A549 (cell line): ENCODE results near the gene BAIAP3. TPM values are rescaled to one million over a fixed set of nuclear protein-coding genes. Genes with fewer than 3 reads are reported as not detected.

Experiments
- ATAC-seq, 2 experiments: fragments of 200-7000 bp in 1 of 2; fragments of >200 bp in 1 of 2; cut with Nextera tagmentation in 1 of 2; cut with Tn5 transposase in 1 of 2; 3 replicates each; pipeline versions ENCODE4 v1.8.0 to v1.9.1; 2018 to 2020; ENCODE audit warnings: mild to moderate bottlenecking in 1 of 2, moderate library complexity in 1 of 2
- CTCF ChIA-PET: fragments of 300-600 bp; sonication (Branson Sonifier 250); formaldehyde crosslinking; extraction: SDS; loops from one replicate; lab custom pipeline; 2021; ENCODE audit warnings: antibody characterized with exemption, inconsistent platforms; lab: Yijun Ruan, JAX
- POLR2A ChIA-PET: fragments of 350-600 bp; formaldehyde crosslinking; extraction: SDS; loops from one replicate; lab custom pipeline; 2021; ENCODE audit warnings: antibody characterized with exemption, inconsistent platforms; lab: Yijun Ruan, JAX
- DNase-seq, 2 experiments: peaks; one replicate each; pipeline versions ENCODE4 v3.0.0 to v3.0.0-alpha.2; 2011 to 2016; ENCODE audit warnings: low read depth in 1 of 2, low spot score in 1 of 2
- FAIRE-seq: peaks from 2 replicates; lab custom pipeline; 2011; peaks lifted over from hg19 to GRCh38; lab: Jason Lieb, UNC
- H3K27ac ChIP-seq, 2 experiments: fragments of >200 bp; sonication (Bioruptor Twin); formaldehyde crosslinking; 3 replicates each; pipeline ENCODE4 v1.5.1; 2016 to 2017
- H3K4me1 ChIP-seq: fragments of >200 bp; sonication (Bioruptor Twin); formaldehyde crosslinking; 3 replicates; pipeline ENCODE4 v1.6.1; 2016
- H3K4me2 ChIP-seq: fragments of >200 bp; sonication (Bioruptor Twin); formaldehyde crosslinking; 3 replicates; pipeline ENCODE4 v1.6.1; 2016
- H3K4me3 ChIP-seq: fragments of >200 bp; sonication (Bioruptor Twin); formaldehyde crosslinking; 3 replicates; pipeline ENCODE4 v1.5.1; 2016
- H3K9me3 ChIP-seq: fragments of >200 bp; sonication (Bioruptor Twin); formaldehyde crosslinking; 3 replicates; pipeline ENCODE4 v1.6.1; 2016
- CEBPB ChIP-seq, 2 experiments: fragments of >200 bp in 1 of 2; sonication (Bioruptor Twin) in 1 of 2; formaldehyde crosslinking in 1 of 2; IDR thresholded peaks; 2 replicates each; pipeline ENCODE4 v1.6.1; 2012 to 2016
- EHF ChIP-seq: fragments of 250-450 bp; sonication (Bioruptor Pico); IDR thresholded peaks from 2 replicates; pipeline ENCODE4 v1.5.0; 2020; ENCODE audit warnings: mild to moderate bottlenecking
- EHMT2 ChIP-seq: fragments of 200-600 bp; sonication (generic); IDR thresholded peaks from 2 replicates; pipeline ENCODE4 v1.6.1; 2016; ENCODE audit warnings: antibody characterized with exemption, low read depth, mild to moderate bottlenecking, moderate library complexity
- EP300 ChIP-seq, 2 experiments: fragments of >200 bp; sonication (Bioruptor Twin); formaldehyde crosslinking; IDR thresholded peaks; 2 replicates in 1 of 2; 3 replicates in 1 of 2; pipeline ENCODE4 v1.6.1; 2016 to 2017
- ESRRA ChIP-seq: fragments of 150-350 bp; IDR thresholded peaks from 2 replicates; pipeline ENCODE4 v1.6.1; 2014; ENCODE audit warnings: mild to moderate bottlenecking, low read length, borderline replicate concordance
- HDAC2 ChIP-seq: fragments of 200-600 bp; sonication (generic); IDR thresholded peaks from 2 replicates; pipeline ENCODE4 v1.6.1; 2016
- HOXA7 ChIP-seq: fragments of 250-450 bp; sonication (Bioruptor Pico); IDR thresholded peaks from 2 replicates; pipeline ENCODE4 v1.5.0; 2020; ENCODE audit warnings: mild to moderate bottlenecking, moderate library complexity
- JUN ChIP-seq, 2 experiments: fragments of >200 bp; sonication (Bioruptor Twin); formaldehyde crosslinking; IDR thresholded peaks; 2 replicates in 1 of 2; 3 replicates in 1 of 2; pipeline ENCODE4 v1.6.1; 2016 to 2017
- KDM1A ChIP-seq: fragments of 200-600 bp; sonication (generic); IDR thresholded peaks from 2 replicates; pipeline ENCODE4 v1.6.1; 2016; ENCODE audit warnings: low read depth, mild to moderate bottlenecking
- MAFK ChIP-seq: fragments of 450-650 bp; IDR thresholded peaks from 2 replicates; pipeline ENCODE4 v1.6.1; 2014; ENCODE audit not compliant: partially characterized antibody
- NFE2L2 ChIP-seq: fragments of 150-350 bp; conservative IDR thresholded peaks from 2 replicates; pipeline ENCODE4 v1.6.1; 2014; ENCODE audit warnings: low read length
- PHF8 ChIP-seq: fragments of 200-600 bp; sonication (generic); IDR thresholded peaks from 2 replicates; pipeline ENCODE4 v1.6.1; 2016; ENCODE audit warnings: low read depth, mild to moderate bottlenecking, antibody characterized with exemption, moderate library complexity, borderline replicate concordance
- POLR2A ChIP-seq: IDR thresholded peaks from 2 replicates; pipeline ENCODE4 v1.6.1; 2012; ENCODE audit warnings: mild to moderate bottlenecking, low read length
- POLR2AphosphoS2 ChIP-seq: conservative IDR thresholded peaks from 2 replicates; pipeline ENCODE4 v1.6.1; 2012; ENCODE audit warnings: low read length, improper control_type of control experiment, inconsistent platforms
- RARB ChIP-seq: fragments of 250-450 bp; sonication (Bioruptor Pico); IDR thresholded peaks from 2 replicates; pipeline ENCODE4 v1.8.0; 2021; ENCODE audit warnings: mild to moderate bottlenecking, moderate library complexity
- SMC3 ChIP-seq: fragments of >200 bp; sonication (Bioruptor Twin); formaldehyde crosslinking; IDR thresholded peaks from 3 replicates; pipeline ENCODE4 v1.6.1; 2018; ENCODE audit warnings: inconsistent platforms
- SREBF2 ChIP-seq: fragments of 450-650 bp; IDR thresholded peaks from 2 replicates; pipeline ENCODE4 v1.6.1; 2014; ENCODE audit warnings: mild to moderate bottlenecking, moderate library complexity
- TP53 ChIP-seq: fragments of 250-450 bp; sonication (Bioruptor Pico); IDR thresholded peaks from 2 replicates; pipeline ENCODE4 v1.5.0; 2021; ENCODE audit warnings: mild to moderate bottlenecking, moderate library complexity
- ZNF302 ChIP-seq: fragments of 250-450 bp; sonication (Bioruptor Pico); IDR thresholded peaks from 2 replicates; pipeline ENCODE4 v1.9.0; 2021; ENCODE audit warnings: inconsistent platforms, mild to moderate bottlenecking, moderate library complexity
- WGBS: methylation state at CpG from one replicate; pipeline ENCODE4 v1.1.6; 2017; ENCODE audit errors: missing lambda C conversion rate; 5-methylcytosine and 5-hydroxymethylcytosine counted together
- polyA plus RNA-seq, 4 experiments: library from polyadenylated mRNA; depleted of rRNA in 3 of 4; stranded (reverse); fragments of >200 nt; fragmentation: RNase III in 1 of 4; extraction: RNeasy Plus Mini Kit Qiagen cat#74134 plus additional on column Dnase treatment in 1 of 4; gene quantifications; 2 replicates in 3 of 4; 3 replicates in 1 of 4; pipeline ENCODE4 v1.2.3, GENCODE V29; 2011 to 2017
- TF ChIP-seq, protein P1 (sequence below): fragments of >200 bp; sonication (Bioruptor Twin); formaldehyde crosslinking; IDR thresholded peaks from 3 replicates; pipeline ENCODE4 v1.6.1; 2016
- TF ChIP-seq, protein P2 (sequence below): IDR thresholded peaks from 2 replicates; pipeline ENCODE4 v1.6.1; 2012
- TF ChIP-seq, protein P3 (sequence below): fragments of >200 bp; sonication (Bioruptor Twin); formaldehyde crosslinking; IDR thresholded peaks from 3 replicates; pipeline ENCODE4 v1.5.1; 2016

Gene BAIAP3
- polyA plus RNA-seq, 2 of the 4 experiments (the other 2 are of a cell fraction) = 0.31 to 0.32 TPM

- no peak for FAIRE-seq
- POLR2A ChIA-PET = interaction anchor here (1.0 to 1.8 kb wide), 5 partner anchors 11 to 112 kb away, joined by 3 to 9 read pairs (median 7); partner anchors contain the start of gene UQCC4
- TF ChIP-seq MAFK (no peak), SREBF2 (no peak), NFE2L2 (no peak), POLR2A (peak; percentile 46), POLR2AphosphoS2 (no peak), HDAC2 (peak; percentile 30; the same call in 1 of the 2 replicates), TP53 (CRISPR knock-in tag) (no peak), PHF8 (no peak), EP300 (IDR thresholded peaks at IDR 0.05) (no peak), KDM1A (peak; percentile 87; the same call in 1 of the 2 replicates), JUN (IDR thresholded peaks at IDR 0.05) (peak in 1 of 2 experiments; percentile 14; a peak in 1 of 5 replicates), CEBPB (IDR thresholded peaks at IDR 0.05) (no peak), ZNF302 (CRISPR knock-in tag) (no peak), HOXA7 (no peak), SMC3 (0 out of 3 replicates have a peak, but pooled peaks have one; percentile 8), EHMT2 (no peak), ESRRA (peak; percentile 82), RARB (CRISPR knock-in tag) (no peak), EHF (CRISPR knock-in tag) (no peak)
- TF ChIP-seq, protein P1, sequence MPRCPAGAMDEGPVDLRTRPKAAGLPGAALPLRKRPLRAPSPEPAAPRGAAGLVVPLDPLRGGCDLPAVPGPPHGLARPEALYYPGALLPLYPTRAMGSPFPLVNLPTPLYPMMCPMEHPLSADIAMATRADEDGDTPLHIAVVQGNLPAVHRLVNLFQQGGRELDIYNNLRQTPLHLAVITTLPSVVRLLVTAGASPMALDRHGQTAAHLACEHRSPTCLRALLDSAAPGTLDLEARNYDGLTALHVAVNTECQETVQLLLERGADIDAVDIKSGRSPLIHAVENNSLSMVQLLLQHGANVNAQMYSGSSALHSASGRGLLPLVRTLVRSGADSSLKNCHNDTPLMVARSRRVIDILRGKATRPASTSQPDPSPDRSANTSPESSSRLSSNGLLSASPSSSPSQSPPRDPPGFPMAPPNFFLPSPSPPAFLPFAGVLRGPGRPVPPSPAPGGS = peak; percentile 50; the same call in 1 of the 3 replicates
- TF ChIP-seq, protein P2, sequence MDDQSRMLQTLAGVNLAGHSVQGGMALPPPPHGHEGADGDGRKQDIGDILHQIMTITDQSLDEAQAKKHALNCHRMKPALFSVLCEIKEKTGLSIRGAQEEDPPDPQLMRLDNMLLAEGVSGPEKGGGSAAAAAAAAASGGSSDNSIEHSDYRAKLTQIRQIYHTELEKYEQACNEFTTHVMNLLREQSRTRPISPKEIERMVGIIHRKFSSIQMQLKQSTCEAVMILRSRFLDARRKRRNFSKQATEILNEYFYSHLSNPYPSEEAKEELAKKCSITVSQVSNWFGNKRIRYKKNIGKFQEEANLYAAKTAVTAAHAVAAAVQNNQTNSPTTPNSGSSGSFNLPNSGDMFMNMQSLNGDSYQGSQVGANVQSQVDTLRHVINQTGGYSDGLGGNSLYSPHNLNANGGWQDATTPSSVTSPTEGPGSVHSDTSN = no peak
- TF ChIP-seq, protein P3, sequence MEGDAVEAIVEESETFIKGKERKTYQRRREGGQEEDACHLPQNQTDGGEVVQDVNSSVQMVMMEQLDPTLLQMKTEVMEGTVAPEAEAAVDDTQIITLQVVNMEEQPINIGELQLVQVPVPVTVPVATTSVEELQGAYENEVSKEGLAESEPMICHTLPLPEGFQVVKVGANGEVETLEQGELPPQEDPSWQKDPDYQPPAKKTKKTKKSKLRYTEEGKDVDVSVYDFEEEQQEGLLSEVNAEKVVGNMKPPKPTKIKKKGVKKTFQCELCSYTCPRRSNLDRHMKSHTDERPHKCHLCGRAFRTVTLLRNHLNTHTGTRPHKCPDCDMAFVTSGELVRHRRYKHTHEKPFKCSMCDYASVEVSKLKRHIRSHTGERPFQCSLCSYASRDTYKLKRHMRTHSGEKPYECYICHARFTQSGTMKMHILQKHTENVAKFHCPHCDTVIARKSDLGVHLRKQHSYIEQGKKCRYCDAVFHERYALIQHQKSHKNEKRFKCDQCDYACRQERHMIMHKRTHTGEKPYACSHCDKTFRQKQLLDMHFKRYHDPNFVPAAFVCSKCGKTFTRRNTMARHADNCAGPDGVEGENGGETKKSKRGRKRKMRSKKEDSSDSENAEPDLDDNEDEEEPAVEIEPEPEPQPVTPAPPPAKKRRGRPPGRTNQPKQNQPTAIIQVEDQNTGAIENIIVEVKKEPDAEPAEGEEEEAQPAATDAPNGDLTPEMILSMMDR = no peak
- TF ChIP-seq, all 56 proteins: peak for 7
- peak overlapping the region; percentile 72 for H3K4me2 ChIP-seq
- H3K9me3 ChIP-seq = no peaks in the 10 kb centered on the region
- H3K27ac ChIP-seq = peak overlapping the region; percentile 97 to 98
- H3K4me3 ChIP-seq = peak overlapping the region; percentile 80
- CTCF ChIA-PET = interaction anchor here (1.8 kb wide), 1 partner anchor 55 kb away, joined by 4 read pairs; no protein-coding TSS in a partner anchor
- H3K4me1 ChIP-seq = peaks cover 23% of the 10 kb centered on the region
- WGBS = 8% methylated on average over 18 of the region's 43 CpGs
- DNase-seq (peak; percentile 53 to 90), ATAC-seq (peak; percentile 4 to 53; a peak in 5 of 6 replicates)
Observed at GRCh38 chr16:1308036-1308976, 25.1 kb upstream of the BAIAP3 start.
